NCI-H1105 treated with DMSO at 0.1 percent for 48 hours (cell line): ENCODE results near the gene MAPK8IP2.
"Not testable (repeated sequence)": the region's sequence is repeated elsewhere in the genome, so short reads cannot be mapped to it uniquely, and the experiment has no call there.

Source experiments
- DNase-seq: peaks from one replicate; lab custom pipeline; 2025; lab: John Stamatoyannopoulos, UW

MAPK8IP2 gene

GRCh38 chr22:50635591-50635990 lies 35.0 kb downstream of the MAPK8IP2 start:
- DNase-seq, result no peak

GRCh38 chr22:50640296-50640695 lies 39.7 kb downstream of the MAPK8IP2 start:
- not testable (repeated sequence) for DNase-seq

- DNase-seq, result no peak
Observed at GRCh38 chr22:50640857-50641647, 40.5 kb downstream of the MAPK8IP2 start.

- DNase-seq, result no peak
Observed at GRCh38 chr22:50641696-50642607, 41.4 kb downstream of the MAPK8IP2 start.

- not testable (repeated sequence) for DNase-seq
Observed at GRCh38 chr22:50643021-50643820, 42.6 kb downstream of the MAPK8IP2 start.

- DNase-seq, result not testable (repeated sequence)
Observed at GRCh38 chr22:50643821-50644101, 43.2 kb downstream of the MAPK8IP2 start.

- DNase-seq, result no peak
Observed at GRCh38 chr22:50653256-50653655, 52.7 kb downstream of the MAPK8IP2 start.

- DNase-seq, result not testable (repeated sequence)
Observed at GRCh38 chr22:50654664-50655063, 54.1 kb downstream of the MAPK8IP2 start.

- DNase-seq, result no peak
Observed at GRCh38 chr22:50656122-50657070, 55.8 kb downstream of the MAPK8IP2 start.

GRCh38 chr22:50657925-50658324 lies 57.3 kb downstream of the MAPK8IP2 start:
- DNase-seq, result no peak

- not testable (repeated sequence) for DNase-seq
Observed at GRCh38 chr22:50659711-50660110, 59.1 kb downstream of the MAPK8IP2 start.

GRCh38 chr22:50660306-50660705 lies 59.7 kb downstream of the MAPK8IP2 start:
- DNase-seq, result no peak
